H9 (cell line): ENCODE results near the gene PPP1R13B. TPM values are rescaled to one million over a fixed set of nuclear protein-coding genes. Genes with fewer than 3 reads are reported as not detected.

Experiments
- DNase-seq: peaks from one replicate; pipeline ENCODE4 v3.0.0-alpha.2; 2017
- H2AFZ ChIP-seq: one replicate; pipeline ENCODE4 v1.6.1; 2013; ENCODE audit warnings: mild to moderate bottlenecking, low read length, control low read depth, moderate library complexity
- H2AK5ac ChIP-seq: 2 replicates; pipeline ENCODE4 v1.6.1; 2013; ENCODE audit warnings: low read length, control low read depth, mixed read lengths; ENCODE audit not compliant: insufficient read length
- H2BK120ac ChIP-seq: one replicate; pipeline ENCODE4 v1.6.1; 2013; ENCODE audit warnings: low read depth, mild to moderate bottlenecking, low read length, control low read depth, inconsistent platforms; ENCODE audit not compliant: poor library complexity, severe bottlenecking
- H2BK12ac ChIP-seq: 2 replicates; pipeline ENCODE4 v1.6.1; 2013; ENCODE audit warnings: low read length, control low read depth, mixed read lengths, low read depth; ENCODE audit not compliant: insufficient read length
- H2BK15ac ChIP-seq: 2 replicates; pipeline ENCODE4 v1.6.1; 2013; ENCODE audit warnings: low read depth, low read length, control low read depth
- H2BK20ac ChIP-seq: one replicate; pipeline ENCODE4 v1.6.1; 2013; ENCODE audit warnings: low read depth, mild to moderate bottlenecking, low read length, control low read depth, inconsistent platforms; ENCODE audit not compliant: poor library complexity, severe bottlenecking
- H2BK5ac ChIP-seq: 2 replicates; pipeline ENCODE4 v1.6.1; 2013; ENCODE audit warnings: low read length, control low read depth, mixed read lengths; ENCODE audit not compliant: insufficient read length
- H3K14ac ChIP-seq: 2 replicates; pipeline ENCODE4 v1.6.1; 2013; ENCODE audit warnings: low read length, control low read depth; ENCODE audit not compliant: insufficient read depth
- H3K18ac ChIP-seq: 2 replicates; pipeline ENCODE4 v1.6.1; 2013; ENCODE audit warnings: low read depth, mild to moderate bottlenecking, mixed read lengths, low read length, control low read depth; ENCODE audit not compliant: insufficient read length
- H3K23ac ChIP-seq: 2 replicates; pipeline ENCODE4 v1.6.1; 2013; ENCODE audit warnings: low read length, control low read depth, mixed read lengths, low read depth; ENCODE audit not compliant: insufficient read length
- H3K23me2 ChIP-seq: 2 replicates; pipeline ENCODE4 v1.6.1; 2013; ENCODE audit warnings: low read depth, mild to moderate bottlenecking, mixed read lengths, low read length, control low read depth; ENCODE audit not compliant: insufficient read length, poor library complexity, severe bottlenecking
- H3K27ac ChIP-seq: 2 replicates; pipeline ENCODE4 v1.5.1; 2013; ENCODE audit warnings: low read length, control low read depth, mixed read lengths, low read depth; ENCODE audit not compliant: insufficient read length
- H3K27me3 ChIP-seq: 2 replicates; pipeline ENCODE4 v1.6.1; 2013; ENCODE audit warnings: low read length, control low read depth, inconsistent platforms; ENCODE audit not compliant: insufficient read depth
- H3K4ac ChIP-seq: 2 replicates; pipeline ENCODE4 v1.6.1; 2013; ENCODE audit warnings: low read depth, mild to moderate bottlenecking, control low read depth, inconsistent platforms, low read length, moderate library complexity
- H3K4me1 ChIP-seq: 2 replicates; pipeline ENCODE4 v1.6.1; 2013; ENCODE audit warnings: low read length, control low read depth, inconsistent platforms; ENCODE audit not compliant: insufficient read depth
- H3K4me2 ChIP-seq: 2 replicates; pipeline ENCODE4 v1.6.1; 2013; ENCODE audit warnings: low read length, control low read depth, mixed read lengths; ENCODE audit not compliant: insufficient read length, insufficient read depth
- H3K56ac ChIP-seq: 2 replicates; pipeline ENCODE4 v1.6.1; 2013; ENCODE audit warnings: low read depth, mild to moderate bottlenecking, mixed read lengths, low read length, control low read depth; ENCODE audit not compliant: insufficient read length
- H3K79me1 ChIP-seq: 2 replicates; pipeline ENCODE4 v1.6.1; 2013; ENCODE audit warnings: low read depth, mild to moderate bottlenecking, moderate library complexity, low read length, control low read depth, inconsistent platforms; ENCODE audit not compliant: insufficient read depth, poor library complexity, severe bottlenecking
- H3K79me2 ChIP-seq: 2 replicates; pipeline ENCODE4 v1.6.1; 2013; ENCODE audit warnings: low read length, control low read depth, inconsistent platforms; ENCODE audit not compliant: insufficient read depth
- H3K9ac ChIP-seq: 2 replicates; pipeline ENCODE4 v1.6.1; 2013; ENCODE audit warnings: low read length, control low read depth, mixed read lengths; ENCODE audit not compliant: insufficient read length; ENCODE audit errors: extremely low read depth
- H3K9me3 ChIP-seq: one replicate; pipeline ENCODE4 v1.6.1; 2013; ENCODE audit warnings: low read depth, low read length, inconsistent platforms; ENCODE audit not compliant: control insufficient read depth
- H3T11ph ChIP-seq: one replicate; pipeline ENCODE4 v1.6.1; 2013; ENCODE audit warnings: mild to moderate bottlenecking, low read length, control low read depth, inconsistent platforms
- H4K20me1 ChIP-seq: one replicate; pipeline ENCODE4 v1.6.1; 2013; ENCODE audit not compliant: control insufficient read depth, insufficient read length, insufficient read depth
- H4K5ac ChIP-seq: 2 replicates; pipeline ENCODE4 v1.6.1; 2013; ENCODE audit warnings: low read depth, mild to moderate bottlenecking, mixed read lengths, low read length, control low read depth; ENCODE audit not compliant: insufficient read length
- H4K8ac ChIP-seq: replicated peaks from 2 replicates; pipeline ENCODE4 v1.6.1; 2013; ENCODE audit warnings: low read length, control low read depth, mixed read lengths, low read depth; ENCODE audit not compliant: insufficient read length
- H4K91ac ChIP-seq: 2 replicates; pipeline ENCODE4 v1.6.1; 2013; ENCODE audit warnings: low read depth, mild to moderate bottlenecking, moderate library complexity, mixed read lengths, low read length, control low read depth; ENCODE audit not compliant: insufficient read length
- H3K27ac Mint-ChIP-seq, 3 experiments: 2 replicates in 2 of 3; 3 replicates in 1 of 3; pipeline ENCODE4 v1.8.0; 2020 to 2021; ENCODE audit warnings: mixed read lengths in 3 of 3, mild to moderate bottlenecking in 1 of 3, moderate library complexity in 1 of 3
- H3K27me3 Mint-ChIP-seq: 2 replicates; pipeline ENCODE4 v1.8.0; 2021; ENCODE audit warnings: low read depth, mild to moderate bottlenecking, moderate library complexity, mixed read lengths
- H3K36me3 Mint-ChIP-seq, 3 experiments: 2 replicates in 2 of 3; 3 replicates in 1 of 3; pipeline ENCODE4 v1.8.0; 2020 to 2021; ENCODE audit warnings: low read depth in 3 of 3, mixed read lengths in 3 of 3; ENCODE audit not compliant: insufficient read depth in 1 of 3
- H3K4me1 Mint-ChIP-seq, 2 experiments: 2 replicates each; pipeline ENCODE4 v1.8.0; 2020; ENCODE audit warnings: mixed read lengths in 2 of 2
- H3K4me3 Mint-ChIP-seq, 2 experiments: 2 replicates in 1 of 2; 3 replicates in 1 of 2; pipeline ENCODE4 v1.8.0; 2020 to 2021; ENCODE audit warnings: mild to moderate bottlenecking in 2 of 2, mixed read lengths in 2 of 2, moderate library complexity in 1 of 2
- H3K9me3 Mint-ChIP-seq, 2 experiments: 2 replicates in 1 of 2; 3 replicates in 1 of 2; pipeline ENCODE4 v1.8.0; 2020; ENCODE audit warnings: mild to moderate bottlenecking in 2 of 2, mixed read lengths in 2 of 2, moderate library complexity in 1 of 2
- WGBS: extraction: QIAGEN DNeasy Blood & Tissue Kit; methylation state at CpG from one replicate; pipeline ENCODE4 v1.1.7; 2013; ENCODE audit warnings: missing lambda C conversion rate, low lambda C conversion rate, mixed read lengths; ENCODE audit not compliant: insufficient read length; ENCODE audit errors: extremely low coverage; 5-methylcytosine and 5-hydroxymethylcytosine counted together
- total RNA-seq: library from RNA; stranded (reverse); gene quantifications from 2 replicates; pipeline ENCODE4 v1.2.1, GENCODE V29; 2021
- TF ChIP-seq, protein P1 (sequence below): fragments of 200-600 bp; sonication (generic); conservative IDR thresholded peaks from 3 replicates; pipeline ENCODE4 v1.8.0; 2021; ENCODE audit warnings: antibody characterized with exemption, mild to moderate bottlenecking

Gene PPP1R13B
- total RNA-seq, 1 experiment from 2014 or later = 6.0 TPM

GRCh38 chr14:103703433-103704385 lies 143.7 kb downstream of the PPP1R13B start:
- Histone ChIP-seq H2BK5ac (no peak overlapping the region), H3K9ac (no peak overlapping the region), H2BK12ac (no peak overlapping the region), H3K4me2 (no peak overlapping the region), H2BK15ac (no peak overlapping the region), H4K8ac (no peak overlapping the region), H3K27me3 (no peaks in the 10 kb centered on the region), H3K27ac (no peak overlapping the region), H2BK120ac (no peak overlapping the region), H2BK20ac (no peak overlapping the region), H3K56ac (no peak overlapping the region), H3K14ac (no peak overlapping the region), H2AK5ac (no peak overlapping the region), H3K79me1 (no peaks in the 10 kb centered on the region), H2AFZ (no peak overlapping the region), H3K23me2 (no peaks in the 10 kb centered on the region), H3K4ac (no peak overlapping the region), H4K91ac (no peak overlapping the region), H3K79me2 (no peaks in the 10 kb centered on the region), H3K18ac (no peak overlapping the region), H4K5ac (no peak overlapping the region), H4K20me1 (no peaks in the 10 kb centered on the region), H3K23ac (no peak overlapping the region), H3T11ph (no peak overlapping the region), H3K4me1 (no peaks in the 10 kb centered on the region; the same call in 1 of the 2 replicates), H3K9me3 (no peaks in the 10 kb centered on the region)
- Mint-ChIP-seq H3K4me3 (peak overlapping the region in 1 of 2 experiments; percentile 22; a peak in 1 of 5 replicates), H3K9me3 (no peaks in the 10 kb centered on the region; a peak in 2 of 5 replicates), H3K36me3 (peaks cover 24 to 53% (median 52%) of the 10 kb centered on the region in 3 experiments; a peak in 6 of 7 replicates), H3K27me3 (peaks cover 1% of the 10 kb centered on the region; the same call in 1 of the 2 replicates), H3K27ac (peak overlapping the region; percentile 10 to 88 (median 62); a peak in 6 of 7 replicates), H3K4me1 (peaks cover 0 to 6% of the 10 kb centered on the region in 2 experiments)
- WGBS = no CpG with 5 or more reads among the region's 24 CpGs
- TF ChIP-seq, protein P1, sequence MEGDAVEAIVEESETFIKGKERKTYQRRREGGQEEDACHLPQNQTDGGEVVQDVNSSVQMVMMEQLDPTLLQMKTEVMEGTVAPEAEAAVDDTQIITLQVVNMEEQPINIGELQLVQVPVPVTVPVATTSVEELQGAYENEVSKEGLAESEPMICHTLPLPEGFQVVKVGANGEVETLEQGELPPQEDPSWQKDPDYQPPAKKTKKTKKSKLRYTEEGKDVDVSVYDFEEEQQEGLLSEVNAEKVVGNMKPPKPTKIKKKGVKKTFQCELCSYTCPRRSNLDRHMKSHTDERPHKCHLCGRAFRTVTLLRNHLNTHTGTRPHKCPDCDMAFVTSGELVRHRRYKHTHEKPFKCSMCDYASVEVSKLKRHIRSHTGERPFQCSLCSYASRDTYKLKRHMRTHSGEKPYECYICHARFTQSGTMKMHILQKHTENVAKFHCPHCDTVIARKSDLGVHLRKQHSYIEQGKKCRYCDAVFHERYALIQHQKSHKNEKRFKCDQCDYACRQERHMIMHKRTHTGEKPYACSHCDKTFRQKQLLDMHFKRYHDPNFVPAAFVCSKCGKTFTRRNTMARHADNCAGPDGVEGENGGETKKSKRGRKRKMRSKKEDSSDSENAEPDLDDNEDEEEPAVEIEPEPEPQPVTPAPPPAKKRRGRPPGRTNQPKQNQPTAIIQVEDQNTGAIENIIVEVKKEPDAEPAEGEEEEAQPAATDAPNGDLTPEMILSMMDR = no peak
- DNase-seq = peak; percentile 25
